A673 (cell line): Measurements from ENCODE around the gene RABGGTA. TPM values are rescaled to one million over a fixed set of nuclear protein-coding genes. Genes with fewer than 3 reads are reported as not detected.
"Not testable (repeated sequence)": the region's sequence is repeated elsewhere in the genome, so short reads cannot be mapped to it uniquely, and the experiment has no call there.

ENCODE experiments used
- BruUV-seq: library from RNA; stranded (reverse); fragments of 400-500 nt; replicated peaks from 2 replicates; lab custom pipeline; 2021; lab: Mats Ljungman, UMichigan
- CTCF ChIA-PET: fragments of 300-600 bp; sonication (Branson Sonifier 250); formaldehyde crosslinking; loops from one replicate; lab custom pipeline; 2022; ENCODE audit warnings: antibody characterized with exemption; lab: Charles Lee
- POLR2A ChIA-PET: fragments of 300-600 bp; sonication (Branson Sonifier 250); formaldehyde crosslinking; loops from one replicate; lab custom pipeline; 2022; ENCODE audit warnings: antibody characterized with exemption; ENCODE audit not compliant: low non-redundant PET; lab: Charles Lee
- DNase-seq: peaks from one replicate; pipeline ENCODE4 v3.0.0-alpha.2; 2015; ENCODE audit warnings: low spot score
- H3K27ac ChIP-seq: fragments of 200-600 bp; sonication (generic); 2 replicates; pipeline ENCODE4 v1.5.1; 2016; ENCODE audit warnings: mixed run types, low read depth, mild to moderate bottlenecking, mixed read lengths, antibody characterized with exemption, low read length; ENCODE audit not compliant: poor library complexity, severe bottlenecking
- H3K27me3 ChIP-seq: fragments of 200-600 bp; sonication (generic); replicated peaks from 2 replicates; pipeline ENCODE4 v1.6.1; 2017; ENCODE audit warnings: mixed run types, low read depth, mild to moderate bottlenecking, mixed read lengths, antibody characterized with exemption, low read length; ENCODE audit not compliant: insufficient read depth, poor library complexity
- H3K36me3 ChIP-seq: fragments of 200-600 bp; sonication (generic); 2 replicates; pipeline ENCODE4 v1.6.1; 2016; ENCODE audit warnings: mixed run types, mild to moderate bottlenecking, mixed read lengths, antibody characterized with exemption, low read length; ENCODE audit not compliant: insufficient read depth, poor library complexity, severe bottlenecking
- H3K4me1 ChIP-seq: fragments of 200-600 bp; sonication (generic); 2 replicates; pipeline ENCODE4 v1.6.1; 2017; ENCODE audit warnings: mixed run types, mild to moderate bottlenecking, mixed read lengths, antibody characterized with exemption, low read length; ENCODE audit not compliant: insufficient read depth, poor library complexity, severe bottlenecking
- H3K4me3 ChIP-seq: fragments of 200-600 bp; sonication (generic); 2 replicates; pipeline ENCODE4 v1.5.1; 2016; ENCODE audit warnings: low read depth, mixed run types, mild to moderate bottlenecking, mixed read lengths, low read length; ENCODE audit not compliant: poor library complexity, severe bottlenecking
- H3K9me3 ChIP-seq: fragments of 200-600 bp; sonication (generic); 2 replicates; pipeline ENCODE4 v1.6.1; 2016; ENCODE audit warnings: mixed run types, low read depth, mild to moderate bottlenecking, mixed read lengths, antibody characterized with exemption, low read length; ENCODE audit not compliant: poor library complexity, severe bottlenecking
- CTCF ChIP-seq: fragments of 300-800, 200-600 bp; sonication (generic); conservative IDR thresholded peaks from 2 replicates; pipeline ENCODE4 v1.5.1; 2017; ENCODE audit warnings: low read depth, mild to moderate bottlenecking, antibody characterized with exemption, low read length, moderate library complexity, mixed read lengths
- EZH2 ChIP-seq: fragments of 200-600 bp; sonication (generic); IDR thresholded peaks from 2 replicates; pipeline ENCODE4 v1.6.1; 2017; ENCODE audit warnings: borderline replicate concordance, low read depth, mild to moderate bottlenecking, mixed read lengths, antibody characterized with exemption, low read length; ENCODE audit not compliant: poor library complexity, severe bottlenecking
- intact Hi-C: fragments of 100-400 bp; cut with micrococcal nuclease; formaldehyde crosslinking; loops from one replicate; pipeline ENCODE4 v1.10.0; 2022; ENCODE audit not compliant: unreplicated experiment
- total RNA-seq: library from RNA; stranded (reverse); gene quantifications from 2 replicates; pipeline ENCODE4 v1.2.3, GENCODE V29; 2021

Gene RABGGTA
- total RNA-seq, 1 experiment from 2014 or later = 22.2 TPM

GRCh38 chr14:24246765-24247212 lies 24.6 kb downstream of the RABGGTA start:
- H3K36me3 ChIP-seq = no peaks in the 10 kb centered on the region
- ChIA-PET CTCF (interaction anchor here (0.6 kb wide), 1 partner anchor 51 kb away, joined by 3 read pairs; no protein-coding TSS in a partner anchor), POLR2A (no interaction called here)
- peaks cover 8% of the 10 kb centered on the region for H3K4me1 ChIP-seq
- no peaks in the 10 kb centered on the region for H3K9me3 ChIP-seq
- TF ChIP-seq EZH2 = no peak
- TF ChIP-seq CTCF = no peak
- BruUV-seq = no TSS peak
- intact Hi-C loops = no loop called here
- no peaks in the 10 kb centered on the region for H3K27me3 ChIP-seq
- no peak overlapping the region for H3K4me3 ChIP-seq
- no peak overlapping the region for H3K27ac ChIP-seq
- no peak for DNase-seq

- intact Hi-C loops, DNase-seq, BruUV-seq, H3K36me3 ChIP-seq, H3K27ac ChIP-seq, H3K9me3 ChIP-seq, CTCF ChIA-PET, H3K4me3 ChIP-seq, H3K27me3 ChIP-seq: not testable (repeated sequence)
- POLR2A ChIA-PET = interaction anchor here (0.6 to 0.7 kb wide), 2 partner anchors 183 to 186 kb away, joined by 3 read pairs; no protein-coding TSS in a partner anchor
- H3K4me1 ChIP-seq = peaks cover 10% of the 10 kb centered on the region
Observed at GRCh38 chr14:24245350-24245749, 26.0 kb downstream of the RABGGTA start.

GRCh38 chr14:24243336-24243836 lies 28.0 kb downstream of the RABGGTA start:
- DNase-seq = no peak
- peak overlapping the region; percentile 57 for H3K4me3 ChIP-seq
- intact Hi-C loops = loop anchor here (1.0 to 2.0 kb wide), 3 partner anchors 27 to 187 kb away; partner anchors contain the start of gene RABGGTA
- H3K36me3 ChIP-seq = peaks cover 25% of the 10 kb centered on the region
- no peaks in the 10 kb centered on the region for H3K9me3 ChIP-seq
- POLR2A ChIA-PET = no interaction called here
- CTCF ChIA-PET = interaction anchor here (1.5 to 2.4 kb wide), 6 partner anchors 54 to 194 kb away, joined by 6 to 36 read pairs (median 12); partner anchors contain the start of genes CIDEB, DHRS1 and NOP9
- no peaks in the 10 kb centered on the region for H3K27me3 ChIP-seq
- BruUV-seq = no TSS peak
- peaks cover 10% of the 10 kb centered on the region for H3K4me1 ChIP-seq
- TF ChIP-seq EZH2 = no peak
- TF ChIP-seq CTCF = no peak
- peak overlapping the region; percentile 95 for H3K27ac ChIP-seq
